ENCODE measurements around the gene UQCRQ. TPM values are rescaled to one million over a fixed set of nuclear protein-coding genes. Genes with fewer than 3 reads are reported as not detected.

The UQCRQ gene
- total RNA-seq, 1 donor = 76.0 TPM

- peaks cover 10% of the 10 kb centered on the region for H3K79me2 ChIP-seq (ENCODE audit: insufficient read depth, low read length)
- no peak overlapping the region for H2AFZ ChIP-seq (ENCODE audit: low read length)
- H3K4me2 ChIP-seq (ENCODE audit: insufficient read depth, low read length) = no peak overlapping the region
- peaks cover 6% of the 10 kb centered on the region for H4K20me1 ChIP-seq (ENCODE audit: insufficient read depth, low read length)
- no peaks in the 10 kb centered on the region for H3K27me3 ChIP-seq (ENCODE audit: insufficient read depth, low read length)
- no peak for DNase-seq (ENCODE audit: insufficient read length, low spot score, missing footprints)
- H3K36me3 ChIP-seq (ENCODE audit: insufficient read depth, low read length) = peaks cover 76% of the 10 kb centered on the region
- no peak for TF ChIP-seq CTCF (IDR thresholded peaks at IDR 0.05; ENCODE audit: extremely low read depth, low read depth, low read length)
- H3K9me3 ChIP-seq (ENCODE audit: low read depth, low read length) = no peaks in the 10 kb centered on the region
- H3K4me3 ChIP-seq (ENCODE audit: insufficient read depth, low read length) = no peak overlapping the region
- H3K27ac ChIP-seq (ENCODE audit: low read depth, low read length) = no peak overlapping the region
- no peaks in the 10 kb centered on the region for H3K4me1 ChIP-seq (ENCODE audit: insufficient read depth, low read length)
These were observed 19.8 kb downstream of the UQCRQ start for GRCh38 chr5:132886064-132886823.

GRCh38 chr5:132887283-132887682 is 20.8 kb downstream of the UQCRQ start:
- Histone ChIP-seq H3K27ac (ENCODE audit: low read depth, low read length) (no peak overlapping the region), H4K20me1 (ENCODE audit: insufficient read depth, low read length) (peaks cover 4% of the 10 kb centered on the region), H3K36me3 (ENCODE audit: insufficient read depth, low read length) (peaks cover 76% of the 10 kb centered on the region), H3K4me3 (ENCODE audit: insufficient read depth, low read length) (no peak overlapping the region), H3K4me1 (ENCODE audit: insufficient read depth, low read length) (no peaks in the 10 kb centered on the region), H3K4me2 (ENCODE audit: insufficient read depth, low read length) (no peak overlapping the region), H3K27me3 (ENCODE audit: insufficient read depth, low read length) (no peaks in the 10 kb centered on the region), H2AFZ (ENCODE audit: low read length) (no peak overlapping the region), H3K9me3 (ENCODE audit: low read depth, low read length) (no peaks in the 10 kb centered on the region), H3K79me2 (ENCODE audit: insufficient read depth, low read length) (peaks cover 14% of the 10 kb centered on the region)
- DNase-seq (ENCODE audit: insufficient read length, low spot score, missing footprints) = no peak
- TF ChIP-seq CTCF (IDR thresholded peaks at IDR 0.05; ENCODE audit: extremely low read depth, low read depth, low read length) = no peak

- Histone ChIP-seq H3K4me1 (ENCODE audit: insufficient read depth, low read length) (no peaks in the 10 kb centered on the region), H2AFZ (ENCODE audit: low read length) (no peak overlapping the region), H3K27me3 (ENCODE audit: insufficient read depth, low read length) (no peaks in the 10 kb centered on the region), H3K9me3 (ENCODE audit: low read depth, low read length) (no peaks in the 10 kb centered on the region), H3K36me3 (ENCODE audit: insufficient read depth, low read length) (peaks cover 74% of the 10 kb centered on the region), H3K4me3 (ENCODE audit: insufficient read depth, low read length) (no peak overlapping the region), H3K79me2 (ENCODE audit: insufficient read depth, low read length) (peaks cover 30% of the 10 kb centered on the region), H3K4me2 (ENCODE audit: insufficient read depth, low read length) (no peak overlapping the region), H3K27ac (ENCODE audit: low read depth, low read length) (no peak overlapping the region), H4K20me1 (ENCODE audit: insufficient read depth, low read length) (peaks cover 7% of the 10 kb centered on the region)
- DNase-seq (ENCODE audit: insufficient read length, low spot score, missing footprints) = no peak
- no peak for TF ChIP-seq CTCF (IDR thresholded peaks at IDR 0.05; ENCODE audit: extremely low read depth, low read depth, low read length)
These were observed 23.1 kb downstream of the UQCRQ start for GRCh38 chr5:132889501-132889900.

GRCh38 chr5:132890817-132891216 is 24.4 kb downstream of the UQCRQ start:
- peaks cover 7% of the 10 kb centered on the region for H4K20me1 ChIP-seq (ENCODE audit: insufficient read depth, low read length)
- no peaks in the 10 kb centered on the region for H3K4me1 ChIP-seq (ENCODE audit: insufficient read depth, low read length)
- H2AFZ ChIP-seq (ENCODE audit: low read length) = no peak overlapping the region
- H3K27ac ChIP-seq (ENCODE audit: low read depth, low read length) = no peak overlapping the region
- no peaks in the 10 kb centered on the region for H3K27me3 ChIP-seq (ENCODE audit: insufficient read depth, low read length)
- peaks cover 79% of the 10 kb centered on the region for H3K36me3 ChIP-seq (ENCODE audit: insufficient read depth, low read length)
- H3K9me3 ChIP-seq (ENCODE audit: low read depth, low read length) = no peaks in the 10 kb centered on the region
- H3K79me2 ChIP-seq (ENCODE audit: insufficient read depth, low read length) = peaks cover 41% of the 10 kb centered on the region
- no peak for DNase-seq (ENCODE audit: insufficient read length, low spot score, missing footprints)
- no peak for TF ChIP-seq CTCF (IDR thresholded peaks at IDR 0.05; ENCODE audit: extremely low read depth, low read depth, low read length)
- H3K4me2 ChIP-seq (ENCODE audit: insufficient read depth, low read length) = no peak overlapping the region
- no peak overlapping the region for H3K4me3 ChIP-seq (ENCODE audit: insufficient read depth, low read length)
